Activated T-cell treated with anti-CD3 and anti-CD28 coated beads, Interleukin-2, amount 50 U/mL, for 72 hours (primary cell): ENCODE measurements around the gene UPK3A. TPM values are rescaled to one million over a fixed set of nuclear protein-coding genes. Genes with fewer than 3 reads are reported as not detected.
"Not testable (repeated sequence)": the region's sequence is repeated elsewhere in the genome, so short reads cannot be mapped to it uniquely, and the experiment has no call there.

Experiments
- ATAC-seq, 2 donors: fragments of 150-1000 bp; cut with Tn5 transposase; replicated peaks in 1 of 2; 2 replicates each; pipeline ENCODE4 v1.10.0; 2021; ENCODE audit warnings: moderate library complexity in 2 of 2, mild to moderate bottlenecking in 1 of 2
- DNase-seq, 2 donors: peaks; one replicate each; pipeline ENCODE4 v3.0.0; 2021 to 2022; ENCODE audit warnings: mixed read lengths in 1 of 2
- H3K27ac Mint-ChIP-seq: one replicate; pipeline ENCODE4 v1.8.0; 2022; ENCODE audit warnings: mild to moderate bottlenecking, moderate library complexity, mixed read lengths
- H3K27me3 Mint-ChIP-seq: one replicate; pipeline ENCODE4 v1.8.0; 2022; ENCODE audit warnings: low read depth, mixed read lengths
- H3K36me3 Mint-ChIP-seq, 2 donors: one replicate each; pipeline ENCODE4 v1.8.0; 2022; ENCODE audit warnings: mixed read lengths in 2 of 2, mild to moderate bottlenecking in 1 of 2; ENCODE audit not compliant: insufficient read depth in 2 of 2
- H3K4me1 Mint-ChIP-seq: one replicate; pipeline ENCODE4 v1.8.0; 2022; ENCODE audit warnings: low read depth, mixed read lengths
- H3K4me3 Mint-ChIP-seq, 2 donors: one replicate each; pipeline ENCODE4 v1.8.0; 2022; ENCODE audit warnings: mild to moderate bottlenecking in 2 of 2, mixed read lengths in 2 of 2, moderate library complexity in 2 of 2
- H3K9me3 Mint-ChIP-seq, 2 donors: one replicate each; pipeline ENCODE4 v1.8.0; 2022; ENCODE audit warnings: mixed read lengths in 2 of 2
- total RNA-seq, 2 donors: library from RNA; stranded (reverse); gene quantifications; one replicate each; pipeline ENCODE4 v1.2.3, GENCODE V29; 2022

UPK3A gene
- total RNA-seq, 2 donors from 2014 or later: not detected

GRCh38 chr22:45278125-45278524 lies 6.6 kb upstream of the UPK3A start:
- Mint-ChIP-seq H3K4me1 (peaks cover 30% of the 10 kb centered on the region), H3K27me3 (no peaks in the 10 kb centered on the region), H3K4me3 (no peak overlapping the region), H3K27ac (no peak overlapping the region), H3K36me3 (no peaks in the 10 kb centered on the region), H3K9me3 (no peaks in the 10 kb centered on the region)
- no peak for ATAC-seq
- no peak for DNase-seq

DNA sequence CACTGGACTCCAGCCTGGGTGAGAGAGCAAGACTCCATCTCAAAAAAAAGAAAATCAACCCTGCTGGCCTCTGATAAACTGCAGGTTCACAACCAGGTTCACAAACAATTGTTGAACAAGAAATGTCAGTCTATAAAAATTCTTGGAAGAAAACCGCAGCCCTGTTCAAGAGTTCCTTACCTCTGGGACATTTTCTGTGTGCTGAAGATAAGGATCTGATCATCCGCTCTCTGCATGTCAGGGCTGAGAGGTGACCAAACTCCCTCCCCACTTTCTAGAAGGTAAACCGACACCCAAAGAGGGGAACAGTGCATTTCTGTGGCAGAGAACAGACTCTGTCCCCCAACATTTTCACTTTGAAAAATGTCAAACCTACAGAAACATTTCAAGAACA lies 4.2 kb upstream of the UPK3A start:
- Mint-ChIP-seq H3K4me1 (peaks cover 30% of the 10 kb centered on the region), H3K9me3 (no peaks in the 10 kb centered on the region), H3K27ac (no peak overlapping the region), H3K27me3 (peaks cover 18% of the 10 kb centered on the region), H3K4me3 (no peak overlapping the region), H3K36me3 (no peaks in the 10 kb centered on the region)
- ATAC-seq: no peak
- no peak for DNase-seq

GRCh38 chr22:45281010-45281409 lies 3.7 kb upstream of the UPK3A start:
- DNase-seq (no peak), ATAC-seq (no peak)
- H3K27ac Mint-ChIP-seq: no peak overlapping the region
- peaks cover 22% of the 10 kb centered on the region for H3K27me3 Mint-ChIP-seq
- no peaks in the 10 kb centered on the region for H3K36me3 Mint-ChIP-seq
- no peaks in the 10 kb centered on the region for H3K9me3 Mint-ChIP-seq
- no peak overlapping the region for H3K4me3 Mint-ChIP-seq
- peaks cover 30% of the 10 kb centered on the region for H3K4me1 Mint-ChIP-seq

GRCh38 chr22:45285263-45286058 lies 712 bp downstream of the UPK3A start:
- H3K4me3 Mint-ChIP-seq: peak overlapping the region; percentile 5 to 46
- H3K27me3 Mint-ChIP-seq: peaks cover 22% of the 10 kb centered on the region
- no peak for DNase-seq
- no peak overlapping the region for H3K27ac Mint-ChIP-seq
- ATAC-seq: no peak
- H3K4me1 Mint-ChIP-seq: peaks cover 9% of the 10 kb centered on the region
- no peaks in the 10 kb centered on the region for H3K9me3 Mint-ChIP-seq
- no peaks in the 10 kb centered on the region for H3K36me3 Mint-ChIP-seq

- DNase-seq: no peak
- Mint-ChIP-seq H3K36me3 (no peaks in the 10 kb centered on the region), H3K9me3 (no peaks in the 10 kb centered on the region), H3K4me3 (no peak overlapping the region), H3K4me1 (no peaks in the 10 kb centered on the region), H3K27me3 (peaks cover 22% of the 10 kb centered on the region), H3K27ac (no peak overlapping the region)
- no peak for ATAC-seq
Measured at GRCh38 chr22:45286854-45287551, 2.3 kb downstream of the UPK3A start.

- H3K4me3 Mint-ChIP-seq: no peak overlapping the region
- no peaks in the 10 kb centered on the region for H3K36me3 Mint-ChIP-seq
- H3K27ac Mint-ChIP-seq: no peak overlapping the region
- peaks cover 5% of the 10 kb centered on the region for H3K27me3 Mint-ChIP-seq
- no peaks in the 10 kb centered on the region for H3K9me3 Mint-ChIP-seq
- ATAC-seq (no peak), DNase-seq (no peak)
- H3K4me1 Mint-ChIP-seq: no peaks in the 10 kb centered on the region
Measured at GRCh38 chr22:45290410-45290936, 5.7 kb downstream of the UPK3A start.

- no peak overlapping the region for H3K4me3 Mint-ChIP-seq
- H3K36me3 Mint-ChIP-seq: no peaks in the 10 kb centered on the region
- H3K4me1 Mint-ChIP-seq: no peaks in the 10 kb centered on the region
- H3K27ac Mint-ChIP-seq: no peak overlapping the region
- peak; percentile 12 to 26 for DNase-seq
- H3K27me3 Mint-ChIP-seq: no peaks in the 10 kb centered on the region
- peak; percentile 33 to 66 for ATAC-seq
- no peaks in the 10 kb centered on the region for H3K9me3 Mint-ChIP-seq
Measured at GRCh38 chr22:45291061-45291930, 6.5 kb downstream of the UPK3A start.

GRCh38 chr22:45291931-45292290 lies 7.2 kb downstream of the UPK3A start:
- ATAC-seq (no peak), DNase-seq (no peak)
- Mint-ChIP-seq H3K27me3 (no peaks in the 10 kb centered on the region), H3K9me3 (no peaks in the 10 kb centered on the region), H3K27ac (no peak overlapping the region), H3K4me1 (peaks cover 6% of the 10 kb centered on the region), H3K36me3 (no peaks in the 10 kb centered on the region), H3K4me3 (no peak overlapping the region)

- H3K27ac Mint-ChIP-seq: no peak overlapping the region
Measured at GRCh38 chr22:45292731-45293442, 8.1 kb downstream of the UPK3A start.

DNA sequence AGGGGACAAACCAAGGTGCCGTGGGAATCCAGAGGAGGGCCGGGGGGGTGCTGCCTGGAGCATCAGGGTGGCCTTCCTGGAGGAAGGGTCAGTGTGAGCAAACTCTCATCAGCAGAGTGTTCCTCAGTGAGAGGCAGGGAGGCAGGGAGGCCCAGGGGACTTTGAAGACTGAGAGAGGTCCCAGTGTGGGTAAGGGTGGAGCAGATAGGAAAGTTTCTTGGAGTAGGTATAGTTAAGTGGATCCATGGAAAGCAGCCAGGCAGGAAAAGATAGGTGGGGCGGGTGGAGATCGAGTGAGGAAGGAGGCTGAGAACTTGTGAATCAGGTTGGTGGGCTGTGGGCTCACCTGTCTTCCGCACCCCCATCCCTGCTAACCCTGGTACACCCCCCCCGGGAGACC lies 9.3 kb downstream of the UPK3A start:
- Mint-ChIP-seq H3K4me1 (peaks cover 9% of the 10 kb centered on the region), H3K36me3 (no peaks in the 10 kb centered on the region), H3K27ac (no peak overlapping the region), H3K4me3 (no peak overlapping the region), H3K27me3 (no peaks in the 10 kb centered on the region), H3K9me3 (no peaks in the 10 kb centered on the region)
- ATAC-seq (no peak), DNase-seq (no peak)

More at GRCh38 chr22:45292731-45293442, 8.1 kb downstream of the UPK3A start:
- Mint-ChIP-seq H3K9me3 (no peaks in the 10 kb centered on the region), H3K27me3 (no peaks in the 10 kb centered on the region), H3K36me3 (no peaks in the 10 kb centered on the region), H3K4me3 (no peak overlapping the region), H3K4me1 (peaks cover 9% of the 10 kb centered on the region)
- no peak for DNase-seq
- no peak for ATAC-seq

DNA sequence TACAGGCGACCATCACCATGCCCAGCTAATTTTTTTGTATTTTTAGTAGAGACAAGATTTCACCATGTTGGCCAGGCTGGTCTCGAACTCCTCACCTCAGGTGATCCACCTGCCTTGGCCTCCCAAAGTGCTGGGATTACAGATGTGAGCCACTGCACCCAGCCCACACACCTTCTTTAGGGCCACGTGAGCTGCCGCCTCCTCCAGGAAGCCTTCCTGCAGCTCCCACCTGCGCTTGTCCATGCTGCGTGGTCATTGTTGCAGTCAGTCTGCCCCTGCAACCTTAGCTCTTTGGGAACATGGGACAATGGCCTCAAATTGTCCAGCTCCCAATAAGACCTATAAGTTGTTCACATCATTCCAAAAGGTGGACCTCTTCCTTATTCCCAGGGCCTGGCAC lies 10.3 kb downstream of the UPK3A start:
- H3K27ac Mint-ChIP-seq, H3K9me3 Mint-ChIP-seq, ATAC-seq, H3K4me1 Mint-ChIP-seq, DNase-seq, H3K27me3 Mint-ChIP-seq, H3K36me3 Mint-ChIP-seq, H3K4me3 Mint-ChIP-seq: not testable (repeated sequence)

GRCh38 chr22:45295492-45295891 lies 10.7 kb downstream of the UPK3A start:
- Mint-ChIP-seq H3K27ac (no peak overlapping the region), H3K36me3 (no peaks in the 10 kb centered on the region), H3K4me3 (no peak overlapping the region), H3K9me3 (no peaks in the 10 kb centered on the region), H3K27me3 (no peaks in the 10 kb centered on the region), H3K4me1 (peaks cover 9% of the 10 kb centered on the region)
- ATAC-seq (no peak), DNase-seq (no peak)
